Myocyte (in vitro differentiated cells): ENCODE results near the gene C2CD4C. TPM values are rescaled to one million over a fixed set of nuclear protein-coding genes. Genes with fewer than 3 reads are reported as not detected.
"Not testable (repeated sequence)": the region's sequence is repeated elsewhere in the genome, so short reads cannot be mapped to it uniquely, and the experiment has no call there.

ENCODE experiments used
- DNase-seq: peaks from one replicate; pipeline ENCODE4 v3.0.0-alpha.2; 2012; ENCODE audit warnings: low read depth
- total RNA-seq: library from RNA; depleted of rRNA; stranded (reverse); fragments of >200 nt; gene quantifications from 2 replicates; pipeline ENCODE4 v1.2.3, GENCODE V29; 2014

The C2CD4C gene
- total RNA-seq, 1 donor from 2014 or later, result 0.11 TPM

DNA sequence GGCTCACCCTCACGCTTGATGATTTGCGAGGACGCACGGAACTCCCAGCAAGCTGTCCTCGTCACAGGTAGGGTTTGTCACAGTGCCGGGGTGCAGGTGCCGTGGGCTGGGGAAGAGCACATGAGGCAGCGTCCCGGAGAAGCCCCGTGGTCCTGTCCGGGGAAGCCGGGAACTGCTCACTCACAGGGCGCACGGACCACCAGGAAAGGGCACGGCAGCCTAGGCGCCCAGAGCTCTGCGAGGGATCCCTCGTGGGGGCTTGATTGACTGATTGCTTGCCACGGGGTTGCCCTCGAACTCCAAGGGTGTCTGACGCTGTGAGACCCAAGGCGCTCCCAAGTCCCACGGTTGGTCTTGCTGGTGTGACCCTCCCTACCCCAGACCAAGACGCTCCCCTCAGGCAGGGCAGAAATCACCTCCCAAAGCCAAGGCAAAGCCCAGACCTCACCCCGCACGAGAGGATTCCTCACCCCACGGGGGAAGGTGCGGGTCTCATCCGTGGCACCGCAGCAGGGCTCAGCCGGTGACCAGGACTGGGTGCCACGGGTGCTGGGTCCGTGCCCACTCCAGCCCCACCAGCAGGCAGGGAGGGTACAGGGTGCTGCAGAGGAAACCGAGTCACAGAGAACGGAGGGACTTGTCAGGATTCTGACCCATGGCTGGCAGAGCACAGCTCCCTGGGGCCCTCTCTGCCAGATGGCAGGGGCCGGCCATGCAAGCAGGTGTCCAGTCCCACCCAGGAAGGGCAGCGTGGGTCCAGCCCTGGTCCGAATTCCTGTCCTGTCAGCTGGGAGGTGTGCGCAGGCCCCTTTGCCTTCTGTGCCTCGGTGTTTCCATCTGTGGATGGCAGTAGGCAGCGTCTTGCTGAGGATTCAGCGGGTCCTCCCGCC lies 7.7 kb downstream of the C2CD4C start:
- DNase-seq, result no peak

DNA sequence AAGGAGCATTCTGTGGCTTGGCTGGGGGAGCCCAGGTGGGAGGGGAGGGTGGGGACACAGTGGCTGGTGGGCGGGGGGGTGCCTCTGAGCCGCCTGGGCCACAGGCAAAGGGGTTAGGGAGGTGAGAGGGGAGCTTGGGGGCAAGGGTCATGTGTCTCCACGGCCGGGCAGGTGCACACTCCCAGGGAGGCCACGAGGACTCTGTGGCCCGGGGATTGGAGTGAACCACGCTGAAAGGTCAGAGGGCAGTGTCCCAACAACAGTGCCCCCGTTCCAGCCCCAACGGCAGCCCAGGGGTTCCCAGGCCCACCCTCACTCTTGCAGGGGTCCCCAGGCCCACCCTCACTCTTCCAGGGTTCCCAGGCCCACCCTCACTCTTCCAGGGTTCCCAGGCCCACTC lies 9.6 kb downstream of the C2CD4C start:
- no peak for DNase-seq

DNA sequence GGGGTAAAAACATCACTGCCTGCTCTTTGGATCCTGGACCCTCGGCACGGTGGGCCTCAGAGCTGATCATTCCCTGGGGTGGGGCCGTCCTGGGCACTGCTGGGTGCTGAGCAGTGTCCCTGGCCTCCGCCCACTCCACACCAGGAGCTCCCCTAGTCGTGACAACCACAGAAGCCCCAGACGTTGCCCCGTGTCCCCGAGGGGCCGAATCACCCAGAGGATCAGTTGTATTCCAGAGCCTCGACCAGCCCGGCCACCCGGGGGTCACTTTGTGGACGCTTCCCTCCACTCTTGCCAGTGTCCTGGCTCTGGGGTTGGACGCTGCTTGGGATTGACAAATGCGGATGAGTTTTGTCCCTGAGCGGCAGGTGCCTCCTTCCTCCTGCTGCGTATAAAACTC lies 10.2 kb downstream of the C2CD4C start:
- no peak for DNase-seq

DNA sequence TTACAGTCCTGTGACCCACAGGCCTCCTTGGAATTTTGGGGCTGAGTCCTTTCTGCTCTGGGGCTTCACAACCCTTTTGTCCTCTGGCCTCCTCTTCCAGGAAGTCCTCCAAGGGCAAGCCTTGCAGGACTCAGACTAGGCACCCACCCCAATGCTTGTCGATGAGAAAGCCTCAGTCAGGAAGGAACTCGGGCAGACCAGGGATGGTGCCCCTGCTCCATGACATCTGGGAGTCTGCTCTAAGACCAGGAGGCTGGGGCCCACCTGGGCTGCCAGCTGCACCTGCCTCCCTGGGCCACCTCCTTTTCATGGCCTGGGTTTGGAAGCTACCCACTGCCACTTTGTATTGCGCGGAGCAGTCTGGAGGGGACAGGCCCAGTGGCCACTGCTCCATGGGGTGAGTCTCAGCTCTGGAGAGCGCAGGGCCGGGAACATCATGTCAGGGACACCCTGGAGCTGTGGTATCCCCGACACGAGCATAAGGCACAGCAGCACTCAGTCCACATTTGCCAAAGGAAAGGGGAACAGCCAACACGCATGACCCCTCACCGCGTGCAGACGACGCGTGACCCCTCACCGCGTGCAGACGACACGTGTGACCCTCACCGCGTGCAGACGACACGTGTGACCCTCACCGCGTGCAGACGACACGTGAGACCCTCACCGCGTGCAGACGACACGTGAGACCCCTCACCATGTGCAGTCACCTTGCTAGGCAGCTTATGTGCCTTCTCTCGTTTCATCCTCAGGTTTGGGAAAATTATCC lies 10.8 kb downstream of the C2CD4C start:
- no peak for DNase-seq

DNA sequence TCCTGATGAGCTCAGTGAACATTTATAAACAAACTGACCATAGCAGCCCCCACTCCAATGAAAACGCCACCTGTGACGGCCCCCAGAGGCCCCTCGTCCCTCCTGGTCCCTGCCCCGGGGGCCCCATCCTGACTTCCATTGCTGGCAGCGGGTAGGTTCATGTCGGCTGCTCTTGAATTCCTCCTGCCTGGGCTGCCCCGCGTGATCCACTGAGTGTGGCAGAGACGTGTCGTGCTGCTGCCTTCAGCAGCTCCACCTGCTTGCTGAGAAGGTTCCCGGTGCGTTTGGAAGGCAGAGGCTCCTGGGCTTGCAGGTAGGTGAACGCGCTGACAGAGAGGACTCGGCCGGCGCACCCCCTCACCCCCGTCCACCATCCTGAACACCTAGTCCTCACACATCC lies 11.6 kb downstream of the C2CD4C start:
- DNase-seq, result no peak

DNA sequence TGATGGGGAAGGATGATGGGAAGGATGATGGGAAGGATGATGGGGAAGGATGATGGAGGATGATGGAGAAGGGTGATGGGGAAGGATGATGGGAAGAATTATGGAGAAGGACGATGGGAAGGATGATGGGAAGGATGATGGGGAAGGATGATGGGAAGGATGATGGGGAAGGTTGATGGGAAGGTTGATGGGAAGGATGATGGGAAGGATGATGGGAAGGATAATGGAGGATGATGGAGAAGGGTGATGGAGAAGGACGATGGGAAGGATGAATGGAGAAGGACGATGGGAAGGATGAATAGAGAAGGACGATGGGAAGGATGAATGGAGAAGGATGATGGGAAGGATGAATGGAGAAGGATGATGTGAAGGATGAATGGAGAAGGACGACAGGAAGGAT lies 13.5 kb downstream of the C2CD4C start:
- no peak for DNase-seq

DNA sequence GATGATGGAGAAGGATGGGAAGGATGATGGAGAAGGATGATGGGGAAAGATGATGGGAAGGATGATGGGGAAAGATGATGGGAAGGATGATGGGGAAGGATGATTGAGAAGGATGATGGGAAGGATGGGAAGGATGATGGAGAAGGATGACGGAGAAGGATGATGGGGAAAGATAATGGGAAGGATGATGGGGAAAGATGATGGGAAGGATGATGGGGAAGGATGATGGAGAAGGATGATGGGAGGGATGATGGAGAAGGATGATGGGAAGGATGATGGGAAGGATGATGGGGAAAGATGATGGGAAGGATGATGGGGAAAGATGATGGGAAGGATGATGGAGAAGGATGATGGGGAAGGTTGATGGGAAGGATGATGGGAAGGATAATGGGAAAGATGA lies 14.1 kb downstream of the C2CD4C start:
- DNase-seq, result not testable (repeated sequence)

DNA sequence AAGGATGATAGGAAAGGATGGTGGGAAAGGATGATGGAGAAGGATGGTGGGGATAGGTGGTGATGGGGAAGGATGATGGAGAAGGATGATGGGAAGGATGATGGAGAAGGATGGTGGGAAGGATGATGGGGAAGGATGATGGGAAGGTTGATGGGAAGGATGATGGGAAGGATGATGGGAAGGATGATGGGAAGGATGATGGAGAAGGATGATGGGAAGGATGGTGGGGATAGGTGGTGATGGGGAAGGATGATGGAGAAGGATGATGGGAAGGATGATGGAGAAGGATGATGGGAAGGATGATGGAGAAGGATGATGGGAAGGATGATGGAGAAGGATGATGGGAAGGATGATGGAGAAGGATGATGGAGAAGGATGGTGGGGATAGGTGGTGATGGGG lies 15.4 kb downstream of the C2CD4C start:
- not testable (repeated sequence) for DNase-seq

DNA sequence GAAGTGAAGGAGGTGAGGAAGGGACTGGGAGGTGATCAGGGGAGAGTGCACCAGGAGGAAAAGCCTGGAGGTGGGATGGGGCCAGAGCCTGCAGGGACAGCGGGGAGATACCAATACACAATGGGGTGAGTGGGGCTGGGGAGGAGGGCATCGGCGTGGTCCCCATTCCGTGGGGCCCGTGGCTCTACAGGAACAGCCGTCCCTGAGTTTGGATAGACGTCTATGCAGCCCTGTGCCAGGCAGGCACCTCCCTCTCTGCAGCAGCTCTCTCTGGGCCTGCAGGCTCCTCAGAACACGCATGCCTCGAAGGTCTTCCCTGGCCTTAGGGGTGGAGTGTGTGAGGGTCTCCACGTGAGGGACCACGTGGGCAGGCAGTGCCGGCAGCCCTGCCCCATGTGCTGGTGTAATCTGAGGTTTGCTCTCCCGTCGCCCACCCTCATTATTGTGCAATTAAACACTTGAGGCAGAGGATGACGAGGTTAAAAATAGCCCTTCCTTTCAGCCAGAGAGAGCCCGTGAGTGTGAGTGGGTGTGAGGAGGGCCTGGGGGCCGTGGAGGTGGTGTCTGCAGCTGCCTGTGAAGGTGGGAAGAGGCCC lies 16.5 kb downstream of the C2CD4C start:
- DNase-seq, result no peak

DNA sequence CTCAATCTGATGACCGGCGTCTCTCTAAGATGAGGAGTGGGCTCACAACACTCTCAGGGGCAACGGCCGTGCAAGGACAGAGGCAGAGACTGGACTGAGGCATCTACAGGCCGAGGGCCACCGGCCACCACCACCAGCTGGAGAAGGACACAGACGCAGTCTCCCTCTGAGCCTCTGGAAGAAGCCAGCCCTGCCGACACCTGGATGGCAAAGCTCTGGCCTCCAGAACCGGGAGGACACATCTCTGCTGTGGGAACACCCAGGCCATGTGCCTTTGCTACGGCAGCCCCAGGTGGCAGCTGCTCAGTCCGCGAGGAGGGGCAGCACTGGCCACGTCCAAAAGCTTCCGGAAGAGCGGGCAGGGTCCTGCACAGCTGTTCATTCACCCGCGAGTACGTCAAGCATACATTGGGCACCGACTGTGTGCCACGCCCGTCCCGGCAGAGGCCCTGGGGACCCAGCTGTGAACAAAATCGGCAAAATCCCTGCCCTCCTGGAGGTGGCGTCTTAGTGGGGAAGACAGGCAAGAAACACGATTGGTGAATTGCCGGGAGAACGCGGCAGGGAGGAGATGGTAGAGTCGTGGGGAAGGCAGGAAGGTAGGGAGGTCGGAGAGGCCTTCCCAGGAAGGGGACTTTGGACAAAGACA lies 17.1 kb downstream of the C2CD4C start:
- DNase-seq, result no peak

DNA sequence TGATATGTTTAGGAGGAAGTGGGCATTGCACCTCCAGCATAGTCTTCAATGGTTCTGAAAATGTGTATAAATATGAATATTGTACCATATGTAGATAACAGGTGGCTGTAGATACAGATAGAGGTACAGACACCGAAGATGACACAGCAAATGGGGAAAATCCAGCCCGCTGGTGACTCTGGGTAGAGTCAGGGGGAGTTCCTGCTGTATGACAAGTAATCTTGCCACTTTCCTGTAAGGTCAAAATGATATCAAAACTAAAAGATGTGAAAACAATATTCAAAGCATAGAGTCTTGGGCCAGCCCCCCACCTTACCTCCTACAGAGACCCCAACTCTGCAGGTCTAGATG lies 17.8 kb downstream of the C2CD4C start:
- no peak for DNase-seq

DNA sequence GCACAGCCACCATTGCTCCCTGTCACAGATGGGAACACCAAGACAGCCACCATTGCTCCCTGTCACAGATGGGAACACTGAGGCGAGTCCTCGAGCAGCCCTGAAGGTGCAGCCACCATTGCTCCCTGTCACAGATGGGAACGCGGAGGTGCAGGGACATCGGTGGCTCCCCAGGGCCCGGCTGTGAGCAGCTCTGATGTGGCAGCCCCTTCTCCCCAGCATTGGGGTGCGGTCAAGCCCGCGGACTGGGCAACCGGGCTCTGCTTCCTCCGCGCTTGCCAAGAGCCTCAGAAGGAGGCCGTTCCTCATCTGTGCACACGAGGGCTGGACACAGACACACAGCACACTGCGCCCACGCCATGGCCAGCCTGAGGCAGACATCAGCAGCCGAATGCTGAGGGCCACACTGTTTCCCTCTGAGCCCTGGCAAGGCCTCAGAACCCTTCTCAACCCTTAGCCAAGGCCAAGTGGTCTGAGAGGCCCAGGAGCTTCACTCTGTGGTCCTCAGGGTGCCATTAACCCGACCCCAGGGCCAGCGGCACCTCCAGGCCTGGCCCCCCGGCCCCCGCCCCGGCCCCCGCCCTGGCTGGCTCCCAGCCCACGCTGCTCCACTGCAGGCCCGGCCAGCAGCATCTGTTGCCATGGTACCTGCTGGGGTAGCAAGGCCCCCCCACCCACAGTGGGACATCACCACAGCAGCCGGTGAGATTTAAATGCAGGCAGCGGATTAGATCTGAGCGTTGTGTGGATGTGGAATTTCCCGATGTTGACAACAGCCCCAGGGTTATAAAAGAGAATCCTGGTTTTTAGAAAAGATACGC lies 18.4 kb downstream of the C2CD4C start:
- DNase-seq, result no peak

DNA sequence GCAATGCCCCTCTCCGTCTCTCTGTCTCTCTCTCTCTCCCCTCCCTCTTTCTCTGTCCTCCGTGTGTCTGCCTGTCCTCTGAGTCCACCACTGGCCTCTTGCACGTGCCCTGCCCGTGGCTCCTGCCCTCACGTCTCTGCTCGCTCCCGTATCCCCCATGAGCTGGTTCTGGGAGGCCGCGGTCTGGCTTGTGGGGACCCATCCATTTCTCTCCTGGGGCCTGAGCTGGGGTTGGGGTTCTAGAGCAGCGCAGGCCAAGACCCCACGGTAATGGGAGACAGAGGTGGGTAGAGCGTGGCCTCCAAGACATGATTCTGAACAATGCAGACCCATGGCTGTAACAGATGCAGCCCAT lies 19.0 kb downstream of the C2CD4C start:
- DNase-seq, result no peak

DNA sequence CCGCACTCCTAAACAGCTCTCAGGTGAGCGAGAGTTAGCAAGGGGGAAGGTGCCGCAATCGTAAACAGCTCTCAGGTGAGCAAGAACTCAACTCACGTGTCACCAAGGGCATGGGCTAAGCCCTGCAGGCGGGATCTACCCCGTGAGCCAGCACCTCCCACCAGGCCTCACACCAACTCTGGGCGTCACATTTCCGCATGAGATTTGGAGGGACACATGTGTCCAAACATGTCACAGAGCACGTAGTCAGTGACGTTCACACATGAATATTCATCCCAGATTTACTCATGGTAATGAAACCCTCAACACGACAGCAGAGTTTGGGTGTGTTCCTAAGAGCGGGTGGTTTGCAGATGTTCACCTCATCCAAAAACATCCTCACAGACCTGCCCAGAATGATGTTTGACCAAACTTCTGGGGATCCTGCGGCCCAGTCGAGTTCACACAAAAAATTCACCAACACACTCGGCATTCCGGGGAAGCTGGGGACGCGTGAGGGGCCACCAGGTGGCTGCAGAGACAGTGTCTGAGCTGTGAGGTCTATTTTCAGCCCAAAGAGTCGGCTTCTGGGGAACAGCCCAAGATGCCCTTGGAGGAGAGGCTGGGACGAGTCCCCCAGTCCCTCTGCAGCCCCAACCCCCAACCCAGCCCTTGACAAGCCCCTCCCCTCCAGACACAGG lies 19.6 kb downstream of the C2CD4C start:
- no peak for DNase-seq

DNA sequence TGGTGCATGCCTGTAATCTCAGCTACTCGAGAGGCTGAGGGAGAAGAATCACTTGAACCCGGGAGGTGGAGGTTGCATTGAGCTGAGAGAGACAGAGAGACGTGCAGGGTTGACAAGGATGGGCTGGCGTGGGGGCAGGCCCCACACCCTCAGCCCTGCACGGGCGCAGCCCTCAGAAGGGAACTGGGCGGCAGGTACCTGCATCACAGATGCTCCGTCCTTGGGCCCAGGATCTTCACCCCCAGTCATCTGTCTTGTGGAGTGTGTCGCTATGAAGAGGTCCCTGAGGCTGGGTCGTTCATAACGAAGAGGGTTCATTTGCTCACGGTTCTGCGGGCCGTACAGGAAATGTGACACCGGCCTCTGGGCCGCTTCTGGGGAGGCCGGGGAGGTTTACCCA lies 20.3 kb downstream of the C2CD4C start:
- no peak for DNase-seq

DNA sequence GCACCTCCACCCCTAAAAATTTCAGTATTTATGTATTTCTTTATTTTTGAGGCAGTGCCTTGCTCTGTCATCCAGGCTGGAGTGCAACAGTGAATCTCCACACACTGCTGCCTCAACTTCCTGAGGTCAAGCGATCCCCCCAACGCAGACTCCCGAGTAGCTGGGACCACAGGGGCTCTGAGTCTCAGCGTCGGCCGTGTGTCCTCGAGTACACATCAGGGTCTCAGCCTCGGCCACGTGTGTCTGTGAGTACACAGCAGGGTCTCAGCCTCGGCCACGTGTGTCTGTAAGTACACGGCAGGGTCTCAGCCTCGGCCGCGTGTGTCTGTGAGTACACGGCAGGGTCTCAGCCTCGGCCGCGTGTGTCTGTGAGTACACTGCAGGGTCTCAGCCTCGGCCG lies 21.2 kb downstream of the C2CD4C start:
- no peak for DNase-seq

DNA sequence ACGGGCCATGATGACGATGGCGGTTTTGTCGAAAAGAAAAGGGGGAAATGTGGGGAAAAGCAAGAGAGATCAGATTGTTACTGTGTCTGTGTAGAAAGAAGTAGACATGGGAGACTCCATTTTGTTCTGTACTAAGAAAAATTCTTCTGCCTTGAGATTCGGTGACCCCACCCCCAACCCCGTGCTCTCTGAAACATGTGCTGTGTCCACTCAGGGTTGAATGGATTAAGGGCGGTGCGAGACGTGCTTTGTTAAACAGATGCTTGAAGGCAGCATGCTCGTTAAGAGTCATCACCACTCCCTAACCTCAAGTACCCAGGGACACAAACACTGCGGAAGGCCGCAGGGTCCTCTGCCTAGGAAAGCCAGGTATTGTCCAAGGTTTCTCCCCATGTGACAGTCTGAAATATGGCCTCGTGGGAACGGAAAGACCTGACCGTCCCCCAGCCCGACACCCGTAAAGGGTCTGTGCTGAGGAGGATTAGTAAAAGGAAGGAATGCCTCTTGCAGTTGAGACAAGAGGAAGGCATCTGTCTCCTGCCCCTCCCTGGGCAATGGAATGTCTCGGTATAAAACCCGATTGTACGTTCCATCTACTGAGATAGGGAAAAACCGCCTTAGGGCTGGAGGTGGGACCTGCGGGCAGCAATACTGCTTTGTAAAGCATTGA lies 22.2 kb downstream of the C2CD4C start:
- peak; percentile 58 for DNase-seq

DNA sequence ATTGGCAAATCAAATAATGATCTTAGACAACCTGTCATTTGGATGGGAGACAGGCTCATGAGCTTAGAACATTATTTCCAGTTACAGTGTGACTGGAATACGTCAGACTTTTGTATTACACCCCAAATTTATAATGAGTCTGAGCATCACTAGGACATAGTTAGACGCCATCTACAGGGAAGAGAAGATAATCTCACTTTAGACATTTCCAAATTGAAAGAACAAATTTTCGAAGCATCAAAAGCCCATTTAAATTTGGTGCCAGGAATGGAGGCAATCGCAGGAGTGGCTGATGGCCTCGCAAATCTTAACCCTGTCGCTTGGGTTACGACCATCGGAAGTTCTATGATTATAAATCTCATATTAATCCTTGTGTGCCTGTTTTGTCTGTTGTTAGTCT lies 22.8 kb downstream of the C2CD4C start:
- not testable (repeated sequence) for DNase-seq

DNA sequence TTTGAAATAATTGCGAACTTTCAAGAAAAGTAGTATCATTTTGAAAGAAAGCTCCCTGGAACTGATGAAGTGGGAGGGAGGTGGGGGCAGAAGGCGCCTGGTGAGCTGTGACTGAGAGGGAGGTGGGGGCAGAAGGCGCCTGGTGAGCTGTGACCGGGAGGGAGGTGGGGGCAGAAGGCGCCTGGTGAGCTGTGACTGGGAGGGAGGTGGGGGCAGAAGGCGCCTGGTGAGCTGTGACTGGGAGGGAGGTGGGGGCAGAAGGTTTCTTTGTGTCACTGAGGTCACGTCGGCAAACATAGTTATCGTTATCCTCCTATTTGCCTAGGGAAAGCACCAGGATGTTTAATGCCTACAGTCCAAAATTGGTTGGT lies 24.2 kb downstream of the C2CD4C start:
- no peak for DNase-seq
